Ovary (tissue), 3 donors: ENCODE results near the gene TENT4B.

Experiments
- CTCF ChIP-seq, 3 donors: fragments of 450-650 bp in 2 of 3; fragments of 200-600 bp in 1 of 3; IDR thresholded peaks; one replicate each; pipeline versions ENCODE4 v1.5.1 to v1.8.0; 2016 to 2022; ENCODE audit warnings: antibody characterized with exemption in 3 of 3, mild to moderate bottlenecking in 1 of 3
- EP300 ChIP-seq: sonication (generic); formaldehyde crosslinking; IDR thresholded peaks from one replicate; pipeline ENCODE4 v1.6.1; 2017; ENCODE audit warnings: antibody characterized with exemption
- POLR2A ChIP-seq: fragments of 450-650 bp; IDR thresholded peaks from one replicate; pipeline ENCODE4 v1.6.1; 2017; ENCODE audit warnings: antibody characterized with exemption, mild to moderate bottlenecking, moderate library complexity
- donor health status: DM: no; HTN: no; CAD: no.

GRCh38 chr16:50121721-50122445 lies 31.2 kb upstream of the TENT4B start:
- TF ChIP-seq EP300 (no peak), POLR2A (no peak), CTCF (IDR thresholded peaks at IDR 0.05) (no peak)
